Loucy (cell line): ENCODE data around the gene KDM3A.

Experiments used
- EZH2phosphoT487 ChIP-seq: fragments of 200-600 bp; IDR thresholded peaks from 2 replicates; pipeline ENCODE4 v1.6.1; 2018; ENCODE audit warnings: antibody characterized with exemption, mild to moderate bottlenecking, moderate library complexity, borderline replicate concordance
- TF ChIP-seq, protein P1 (sequence below): fragments of 200-600 bp; sonication (generic); conservative IDR thresholded peaks from 2 replicates; pipeline ENCODE4 v1.5.1; 2014; ENCODE audit warnings: mild to moderate bottlenecking, antibody characterized with exemption, low read length

DNA sequence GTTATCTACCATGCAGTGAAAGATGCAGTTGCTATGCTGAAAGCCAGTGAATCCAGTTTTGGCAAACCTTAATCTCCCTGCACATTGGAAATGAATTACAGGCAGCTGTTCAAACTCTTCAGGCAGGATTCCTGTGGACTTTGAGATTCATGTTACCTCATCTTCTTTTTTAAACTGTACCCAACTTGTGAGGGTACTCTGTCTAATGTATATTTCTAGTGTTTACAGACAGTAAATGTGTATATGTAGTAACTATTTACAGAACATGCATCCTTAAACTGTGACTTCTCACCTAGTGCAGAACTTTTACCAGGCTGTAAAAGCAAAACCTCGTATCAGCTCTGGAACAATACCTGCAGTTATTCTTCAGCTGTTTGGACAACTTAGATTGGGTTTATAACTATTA, 50.9 kb downstream of the KDM3A start:
- TF ChIP-seq, protein P1, sequence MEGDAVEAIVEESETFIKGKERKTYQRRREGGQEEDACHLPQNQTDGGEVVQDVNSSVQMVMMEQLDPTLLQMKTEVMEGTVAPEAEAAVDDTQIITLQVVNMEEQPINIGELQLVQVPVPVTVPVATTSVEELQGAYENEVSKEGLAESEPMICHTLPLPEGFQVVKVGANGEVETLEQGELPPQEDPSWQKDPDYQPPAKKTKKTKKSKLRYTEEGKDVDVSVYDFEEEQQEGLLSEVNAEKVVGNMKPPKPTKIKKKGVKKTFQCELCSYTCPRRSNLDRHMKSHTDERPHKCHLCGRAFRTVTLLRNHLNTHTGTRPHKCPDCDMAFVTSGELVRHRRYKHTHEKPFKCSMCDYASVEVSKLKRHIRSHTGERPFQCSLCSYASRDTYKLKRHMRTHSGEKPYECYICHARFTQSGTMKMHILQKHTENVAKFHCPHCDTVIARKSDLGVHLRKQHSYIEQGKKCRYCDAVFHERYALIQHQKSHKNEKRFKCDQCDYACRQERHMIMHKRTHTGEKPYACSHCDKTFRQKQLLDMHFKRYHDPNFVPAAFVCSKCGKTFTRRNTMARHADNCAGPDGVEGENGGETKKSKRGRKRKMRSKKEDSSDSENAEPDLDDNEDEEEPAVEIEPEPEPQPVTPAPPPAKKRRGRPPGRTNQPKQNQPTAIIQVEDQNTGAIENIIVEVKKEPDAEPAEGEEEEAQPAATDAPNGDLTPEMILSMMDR, result no peak
- no peak for TF ChIP-seq EZH2phosphoT487
